Astrocyte of the spinal cord (primary cell): Measurements from ENCODE around the gene PDGFB.

ENCODE experiments used
- DNase-seq: peaks from one replicate; pipeline ENCODE4 v3.0.0; 2011; ENCODE audit warnings: low read depth, low spot score
- H3K4me3 ChIP-seq: 2 replicates; pipeline ENCODE4 v1.5.1; 2011; ENCODE audit warnings: low read depth, mild to moderate bottlenecking, low read length, moderate library complexity
- CTCF ChIP-seq: IDR thresholded peaks from 2 replicates; pipeline ENCODE4 v1.5.1; 2012; ENCODE audit warnings: low read depth, mild to moderate bottlenecking, low read length, inconsistent platforms
- in situ Hi-C: cut with HindIII; loops from 2 replicates; pipeline ENCODE4 v1.10.0; 2017; ENCODE audit warnings: low sequenced_read_pairs

PDGFB gene

GRCh38 chr22:39283322-39284141 is 38.8 kb upstream of the PDGFB start:
- no peak for DNase-seq
- TF ChIP-seq CTCF, result no peak
- H3K4me3 ChIP-seq, result no peak overlapping the region
- in situ Hi-C loops, result no loop called here

- H3K4me3 ChIP-seq, result no peak overlapping the region
- in situ Hi-C loops, result no loop called here
- no peak for DNase-seq
- TF ChIP-seq CTCF, result no peak
These were observed 38.0 kb upstream of the PDGFB start for GRCh38 chr22:39282645-39283321.

- DNase-seq, result no peak
- no peak for TF ChIP-seq CTCF
- no peak overlapping the region for H3K4me3 ChIP-seq
- in situ Hi-C loops, result no loop called here
These were observed 36.3 kb upstream of the PDGFB start for GRCh38 chr22:39281126-39281525.

DNA sequence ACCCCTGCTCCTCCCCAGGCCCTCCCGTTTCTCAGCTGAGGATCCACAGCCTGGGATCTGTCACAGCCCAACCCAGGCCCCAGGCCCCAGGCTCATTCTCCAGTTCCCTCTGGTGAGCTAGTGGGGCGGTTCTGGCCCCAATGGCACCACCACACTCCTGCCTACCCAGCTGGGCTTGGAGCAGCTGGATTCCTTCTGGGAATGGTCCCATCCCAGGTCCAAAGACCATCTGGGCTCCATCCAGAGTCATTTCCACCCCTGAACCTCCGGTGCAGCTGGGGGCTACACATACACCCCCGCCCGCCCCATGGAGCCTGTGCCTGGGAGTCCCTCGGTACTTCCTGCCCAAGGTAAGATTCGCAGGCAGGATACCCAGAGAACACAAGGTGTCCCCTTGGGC is 35.5 kb upstream of the PDGFB start:
- no peak for TF ChIP-seq CTCF
- in situ Hi-C loops, result no loop called here
- H3K4me3 ChIP-seq, result no peak overlapping the region
- no peak for DNase-seq

- DNase-seq, result no peak
- in situ Hi-C loops, result no loop called here
- no peak overlapping the region for H3K4me3 ChIP-seq
- TF ChIP-seq CTCF, result no peak
These were observed 34.5 kb upstream of the PDGFB start for GRCh38 chr22:39279170-39279850.

DNA sequence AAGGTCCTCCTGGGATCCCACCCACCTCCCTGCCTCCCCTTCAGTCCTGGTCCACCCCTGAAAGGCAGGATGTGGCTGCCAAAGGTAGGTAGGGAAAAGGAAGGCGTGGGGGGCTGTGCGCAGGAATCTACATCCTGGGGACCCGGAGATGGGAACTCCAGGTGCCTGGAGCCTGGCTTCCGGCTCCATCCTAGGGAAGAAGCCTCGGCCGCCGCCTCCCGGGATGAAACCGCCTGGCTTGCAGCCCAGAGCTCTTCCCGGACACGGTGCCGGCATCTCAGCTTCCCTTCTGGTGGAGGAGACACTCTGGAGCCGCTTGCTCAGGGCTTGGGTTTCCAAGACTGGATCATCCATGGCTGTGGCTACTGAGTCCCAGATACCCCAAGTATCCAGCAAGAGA is 33.3 kb upstream of the PDGFB start:
- no peak for TF ChIP-seq CTCF
- no peak overlapping the region for H3K4me3 ChIP-seq
- in situ Hi-C loops, result no loop called here
- DNase-seq, result no peak
